ENCODE measurements around the gene LDLRAD3. TPM values are rescaled to one million over a fixed set of nuclear protein-coding genes. Genes with fewer than 3 reads are reported as not detected.
"Not testable (repeated sequence)": the region's sequence is repeated elsewhere in the genome, so short reads cannot be mapped to it uniquely, and the experiment has no call there.

Gene LDLRAD3
- total RNA-seq, 4 donors from 2014 or later = 10.2 to 41.9 (median 19.8) TPM

- DNase-seq = no peak
- Histone ChIP-seq H3K36me3 (no peaks in the 10 kb centered on the region), H3K4me1 (peaks cover 0 to 13% of the 10 kb centered on the region in 2 donors), H3K9me3 (no peaks in the 10 kb centered on the region), H3K4me3 (no peak overlapping the region), H3K27ac (peak overlapping the region; percentile 61 to 88), H3K27me3 (no peaks in the 10 kb centered on the region)
- no peak for TF ChIP-seq CTCF (IDR thresholded peaks at IDR 0.05)
- TF ChIP-seq POLR2A (IDR thresholded peaks at IDR 0.05) = no peak
- intact Hi-C loops (cut with DNase I; ENCODE audit: low total_unique reads) = no loop called here
These were observed 37.6 kb upstream of the LDLRAD3 start for GRCh38 chr11:35906277-35906661.

GRCh38 chr11:35906681-35907080, 37.2 kb upstream of the LDLRAD3 start:
- TF ChIP-seq POLR2A (IDR thresholded peaks at IDR 0.05) (no peak), CTCF (IDR thresholded peaks at IDR 0.05) (no peak)
- no peak for DNase-seq
- Histone ChIP-seq H3K36me3 (no peaks in the 10 kb centered on the region), H3K4me1 (peaks cover 2 to 13% of the 10 kb centered on the region in 2 donors), H3K4me3 (no peak overlapping the region), H3K27ac (peak overlapping the region; percentile 61 to 88), H3K9me3 (no peaks in the 10 kb centered on the region), H3K27me3 (no peaks in the 10 kb centered on the region)
- intact Hi-C loops (cut with DNase I; ENCODE audit: low total_unique reads) = no loop called here

GRCh38 chr11:35907648-35908431, 36.0 kb upstream of the LDLRAD3 start:
- DNase-seq = peak; percentile 57 to 87
- H3K4me1 ChIP-seq = peaks cover 4 to 13% of the 10 kb centered on the region in 2 donors
- no peak overlapping the region for H3K4me3 ChIP-seq
- no peaks in the 10 kb centered on the region for H3K9me3 ChIP-seq
- peak overlapping the region; percentile 79 to 88 for H3K27ac ChIP-seq
- TF ChIP-seq CTCF (IDR thresholded peaks at IDR 0.05) (no peak), POLR2A (IDR thresholded peaks at IDR 0.05) (no peak)
- no peaks in the 10 kb centered on the region for H3K36me3 ChIP-seq
- intact Hi-C loops (cut with DNase I; ENCODE audit: low total_unique reads) = no loop called here
- no peaks in the 10 kb centered on the region for H3K27me3 ChIP-seq

- intact Hi-C loops (cut with DNase I; ENCODE audit: low total_unique reads); H3K4me3 ChIP-seq; H3K36me3 ChIP-seq; DNase-seq; H3K27me3 ChIP-seq; H3K9me3 ChIP-seq: not testable (repeated sequence)
- Histone ChIP-seq H3K4me1 (peaks cover 4 to 13% of the 10 kb centered on the region in 2 donors), H3K27ac (peak overlapping the region; percentile 79 to 85)
These were observed 35.5 kb upstream of the LDLRAD3 start for GRCh38 chr11:35908432-35908771.

- intact Hi-C loops (cut with DNase I; ENCODE audit: low total_unique reads) = no loop called here
- Histone ChIP-seq H3K4me3 (no peak overlapping the region), H3K27ac (peak overlapping the region; percentile 79 to 85), H3K4me1 (peaks cover 4 to 13% of the 10 kb centered on the region in 2 donors), H3K36me3 (no peaks in the 10 kb centered on the region), H3K9me3 (no peaks in the 10 kb centered on the region), H3K27me3 (no peaks in the 10 kb centered on the region)
- TF ChIP-seq CTCF (IDR thresholded peaks at IDR 0.05) (no peak), POLR2A (IDR thresholded peaks at IDR 0.05) (no peak)
- no peak for DNase-seq
These were observed 34.2 kb upstream of the LDLRAD3 start for GRCh38 chr11:35909511-35910265.

Measured in uterus (tissue), 4 donors.